Activated CD4-positive, CD25-positive, alpha-beta regulatory T cell (primary cell): Measurements from ENCODE around the gene RPS29.

ENCODE experiments used
- DNase-seq, 4 experiments: peaks; one replicate each; lab custom pipeline; 2025; lab: John Stamatoyannopoulos, UW

Gene RPS29

GRCh38 chr14:49598189-49598484, 12.0 kb upstream of the RPS29 start:
- DNase-seq = no peak

- no peak for DNase-seq
These were observed 8.3 kb upstream of the RPS29 start for GRCh38 chr14:49594347-49595091.

GRCh38 chr14:49593016-49593415, 6.8 kb upstream of the RPS29 start:
- no peak for DNase-seq

GRCh38 chr14:49589387-49589786, 3.2 kb upstream of the RPS29 start:
- DNase-seq = no peak

- DNase-seq = peak in 2 of 4 experiments; percentile 36 to 41
These were observed 687 bp upstream of the RPS29 start for GRCh38 chr14:49586673-49587460.

GRCh38 chr14:49584981-49585640, 1.1 kb downstream of the RPS29 start:
- peak in 1 of 4 experiments; percentile 10 for DNase-seq

- DNase-seq = no peak
These were observed 2.1 kb downstream of the RPS29 start for GRCh38 chr14:49584058-49584457.

- DNase-seq = no peak
These were observed 2.6 kb downstream of the RPS29 start for GRCh38 chr14:49583629-49584028.

- DNase-seq = no peak
These were observed 3.8 kb downstream of the RPS29 start for GRCh38 chr14:49582113-49582977.

- no peak for DNase-seq
These were observed 4.7 kb downstream of the RPS29 start for GRCh38 chr14:49581209-49582112.

GRCh38 chr14:49579841-49580240, 6.3 kb downstream of the RPS29 start:
- DNase-seq = no peak

GRCh38 chr14:49578141-49578540, 8.0 kb downstream of the RPS29 start:
- no peak for DNase-seq

GRCh38 chr14:49574038-49574437, 12.1 kb downstream of the RPS29 start:
- no peak for DNase-seq

- no peak for DNase-seq
These were observed 16.9 kb downstream of the RPS29 start for GRCh38 chr14:49569281-49569680.

- DNase-seq = no peak
These were observed 19.5 kb downstream of the RPS29 start for GRCh38 chr14:49566714-49567113.

GRCh38 chr14:49559979-49560768, 26.0 kb downstream of the RPS29 start:
- DNase-seq = no peak

GRCh38 chr14:49553892-49554291, 32.3 kb downstream of the RPS29 start:
- DNase-seq = no peak

- DNase-seq = no peak
These were observed 33.1 kb downstream of the RPS29 start for GRCh38 chr14:49553106-49553505.

- no peak for DNase-seq
These were observed 34.6 kb downstream of the RPS29 start for GRCh38 chr14:49551569-49551968.
